ENCODE data around the gene CSN2. TPM values are rescaled to one million over a fixed set of nuclear protein-coding genes. Genes with fewer than 3 reads are reported as not detected.

Gene CSN2
- total and polyA plus RNA-seq, 2 donors (not counting 1 experiment from before 2014, with no cell fraction given): not detected

- H3K9ac ChIP-seq (ENCODE audit: insufficient read depth, low read length): no peak overlapping the region
- DNase-seq (ENCODE audit: low read depth in 2 of 2): no peak
- no peak overlapping the region for H2AFZ ChIP-seq (ENCODE audit: low read length)
- no peaks in the 10 kb centered on the region for H3K4me1 ChIP-seq (ENCODE audit: control insufficient read depth, extremely low read depth, insufficient read depth, low read length)
- TF ChIP-seq CTCF (conservative IDR thresholded peaks at IDR 0.05 in 1 of 2, IDR thresholded peaks at IDR 0.05 in 1 of 2; ENCODE audit: low read depth in 1 of 2, low read length in 2 of 2): no peak
- no peak for TF ChIP-seq EZH2 (IDR thresholded peaks at IDR 0.05; ENCODE audit: low read length, missing control alignments)
- no peak overlapping the region for H3K4me3 ChIP-seq (replicated peaks in 1 of 4; ENCODE audit: control extremely low read depth in 1 of 4, insufficient read depth in 1 of 4, low read depth in 3 of 4, low read length in 4 of 4)
- H4K20me1 ChIP-seq (ENCODE audit: control insufficient read depth, extremely low read depth, insufficient read depth, low read length): no peaks in the 10 kb centered on the region
- H3K79me2 ChIP-seq (ENCODE audit: control insufficient read depth, insufficient read depth, low read length): no peaks in the 10 kb centered on the region
- no peaks in the 10 kb centered on the region for H3K36me3 ChIP-seq (ENCODE audit: control insufficient read depth, insufficient read depth, low read length)
- H3K9me3 ChIP-seq (ENCODE audit: control insufficient read depth, insufficient read depth, low read depth, low read length): no peaks in the 10 kb centered on the region
- H3K27ac ChIP-seq (ENCODE audit: insufficient read depth, low read length): no peak overlapping the region
- H3K27me3 ChIP-seq (ENCODE audit: control insufficient read depth, insufficient read depth, low read length): no peaks in the 10 kb centered on the region
- no peak overlapping the region for H3K4me2 ChIP-seq (ENCODE audit: extremely low read depth, insufficient read depth, low read length)
Observed at GRCh38 chr4:70000711-70001110, 35.2 kb upstream of the CSN2 start.

- peak; percentile 3 to 7 for DNase-seq (ENCODE audit: low read depth in 2 of 2)
- Histone ChIP-seq H3K9me3 (ENCODE audit: control insufficient read depth, insufficient read depth, low read depth, low read length) (no peaks in the 10 kb centered on the region), H3K9ac (ENCODE audit: insufficient read depth, low read length) (no peak overlapping the region), H2AFZ (ENCODE audit: low read length) (no peak overlapping the region), H3K79me2 (ENCODE audit: control insufficient read depth, insufficient read depth, low read length) (no peaks in the 10 kb centered on the region), H3K4me2 (ENCODE audit: extremely low read depth, insufficient read depth, low read length) (no peak overlapping the region), H4K20me1 (ENCODE audit: control insufficient read depth, extremely low read depth, insufficient read depth, low read length) (no peaks in the 10 kb centered on the region), H3K36me3 (ENCODE audit: control insufficient read depth, insufficient read depth, low read length) (no peaks in the 10 kb centered on the region), H3K4me1 (ENCODE audit: control insufficient read depth, extremely low read depth, insufficient read depth, low read length) (no peaks in the 10 kb centered on the region), H3K4me3 (replicated peaks in 1 of 4; ENCODE audit: control extremely low read depth in 1 of 4, insufficient read depth in 1 of 4, low read depth in 3 of 4, low read length in 4 of 4) (no peak overlapping the region), H3K27ac (ENCODE audit: insufficient read depth, low read length) (no peak overlapping the region), H3K27me3 (ENCODE audit: control insufficient read depth, insufficient read depth, low read length) (no peaks in the 10 kb centered on the region)
- no peak for TF ChIP-seq EZH2 (IDR thresholded peaks at IDR 0.05; ENCODE audit: low read length, missing control alignments)
- no peak for TF ChIP-seq CTCF (conservative IDR thresholded peaks at IDR 0.05 in 1 of 2, IDR thresholded peaks at IDR 0.05 in 1 of 2; ENCODE audit: low read depth in 1 of 2, low read length in 2 of 2)
Observed at GRCh38 chr4:69999420-69999819, 33.9 kb upstream of the CSN2 start.

- Histone ChIP-seq H3K36me3 (ENCODE audit: control insufficient read depth, insufficient read depth, low read length) (no peaks in the 10 kb centered on the region), H3K27me3 (ENCODE audit: control insufficient read depth, insufficient read depth, low read length) (no peaks in the 10 kb centered on the region), H3K9me3 (ENCODE audit: control insufficient read depth, insufficient read depth, low read depth, low read length) (no peaks in the 10 kb centered on the region), H4K20me1 (ENCODE audit: control insufficient read depth, extremely low read depth, insufficient read depth, low read length) (no peaks in the 10 kb centered on the region), H2AFZ (ENCODE audit: low read length) (no peak within 1 kb of the TSS), H3K9ac (ENCODE audit: insufficient read depth, low read length) (no peak within 1 kb of the TSS), H3K4me3 (replicated peaks in 1 of 4; ENCODE audit: control extremely low read depth in 1 of 4, insufficient read depth in 1 of 4, low read depth in 3 of 4, low read length in 4 of 4) (no peak within 1 kb of the TSS), H3K79me2 (ENCODE audit: control insufficient read depth, insufficient read depth, low read length) (no peaks in the 10 kb centered on the region), H3K27ac (ENCODE audit: insufficient read depth, low read length) (no peak within 1 kb of the TSS), H3K4me2 (ENCODE audit: extremely low read depth, insufficient read depth, low read length) (no peak within 1 kb of the TSS), H3K4me1 (ENCODE audit: control insufficient read depth, extremely low read depth, insufficient read depth, low read length) (no peaks in the 10 kb centered on the region)
- peak in 1 of 2 donors; percentile 2 for DNase-seq (ENCODE audit: low read depth in 2 of 2)
- TF ChIP-seq CTCF (conservative IDR thresholded peaks at IDR 0.05 in 1 of 2, IDR thresholded peaks at IDR 0.05 in 1 of 2; ENCODE audit: low read depth in 1 of 2, low read length in 2 of 2) (no peak), EZH2 (IDR thresholded peaks at IDR 0.05; ENCODE audit: low read length, missing control alignments) (no peak)
Observed at GRCh38 chr4:69995526-69996016, 30.0 kb upstream of the CSN2 start, which contains the start of gene STATH. TSS of gene STATH (plus strand) at chr4:69995966. CDS start at chr4:69998438, 2,472 bp downstream.

Data from fibroblast of lung (primary cell).